Parathyroid adenoma (tissue), 2 donors: ENCODE measurements around the gene HMX3.

Experiments
- H2AFZ ChIP-seq: fragments of 300-600 bp; sonication (generic); one replicate; pipeline ENCODE4 v1.7.0; 2017; ENCODE audit warnings: antibody characterized with exemption, mild to moderate bottlenecking
- H3K27ac ChIP-seq: fragments of 300-600 bp; sonication (generic); one replicate; pipeline ENCODE4 v1.7.0; 2017
- H3K27me3 ChIP-seq: fragments of 300-600 bp; sonication (generic); one replicate; pipeline ENCODE4 v1.7.0; 2017; ENCODE audit warnings: low read length; ENCODE audit not compliant: control insufficient read depth, insufficient read depth
- H3K36me3 ChIP-seq: fragments of 300-600 bp; sonication (generic); one replicate; pipeline ENCODE4 v1.7.0; 2017; ENCODE audit warnings: low read length; ENCODE audit not compliant: control insufficient read depth, insufficient read depth
- H3K4me1 ChIP-seq: fragments of 300-600 bp; sonication (generic); one replicate; pipeline ENCODE4 v1.7.0; 2017; ENCODE audit warnings: control low read depth
- H3K4me2 ChIP-seq: fragments of 300-600 bp; sonication (generic); one replicate; pipeline ENCODE4 v1.7.0; 2017; ENCODE audit warnings: low read length
- H3K4me3 ChIP-seq: fragments of 300-600 bp; sonication (generic); one replicate; pipeline ENCODE4 v1.7.0; 2017; ENCODE audit warnings: low read depth, low read length
- H3K79me2 ChIP-seq: fragments of 300-600 bp; sonication (generic); one replicate; pipeline ENCODE4 v1.7.0; 2017; ENCODE audit warnings: control low read depth
- H3K9ac ChIP-seq: fragments of 300-600 bp; sonication (generic); one replicate; pipeline ENCODE4 v1.7.0; 2017; ENCODE audit warnings: mild to moderate bottlenecking
- H3K9me3 ChIP-seq: fragments of 300-600 bp; sonication (generic); one replicate; pipeline ENCODE4 v1.7.0; 2017; ENCODE audit warnings: low read length; ENCODE audit not compliant: control insufficient read depth
- CTCF ChIP-seq: fragments of 300-600 bp; sonication (generic); IDR thresholded peaks from one replicate; pipeline ENCODE4 v1.7.0; 2017; ENCODE audit warnings: antibody characterized with exemption, mild to moderate bottlenecking
- donor health status: primary hyperparathyroidism.

HMX3 gene

GRCh38 chr10:123149162-123149567 is 13.4 kb downstream of the HMX3 start:
- no peaks in the 10 kb centered on the region for H3K36me3 ChIP-seq
- TF ChIP-seq CTCF = no peak
- no peak overlapping the region for H3K9ac ChIP-seq
- no peaks in the 10 kb centered on the region for H3K9me3 ChIP-seq
- peak overlapping the region; percentile 71 for H3K4me2 ChIP-seq
- H3K4me1 ChIP-seq = peaks cover 4% of the 10 kb centered on the region
- H3K4me3 ChIP-seq = no peak overlapping the region
- peaks cover 18% of the 10 kb centered on the region for H3K27me3 ChIP-seq
- no peak overlapping the region for H2AFZ ChIP-seq
- H3K79me2 ChIP-seq = no peaks in the 10 kb centered on the region
- H3K27ac ChIP-seq = no peak overlapping the region

GRCh38 chr10:123149568-123150270 is 13.9 kb downstream of the HMX3 start:
- H3K79me2 ChIP-seq = no peaks in the 10 kb centered on the region
- TF ChIP-seq CTCF = no peak
- H3K27me3 ChIP-seq = peaks cover 18% of the 10 kb centered on the region
- no peaks in the 10 kb centered on the region for H3K36me3 ChIP-seq
- no peak overlapping the region for H2AFZ ChIP-seq
- H3K9ac ChIP-seq = no peak overlapping the region
- H3K4me1 ChIP-seq = peaks cover 4% of the 10 kb centered on the region
- no peak overlapping the region for H3K27ac ChIP-seq
- H3K9me3 ChIP-seq = no peaks in the 10 kb centered on the region
- peak overlapping the region; percentile 71 for H3K4me2 ChIP-seq
- H3K4me3 ChIP-seq = peak overlapping the region; percentile 32

- peak overlapping the region; percentile 71 for H3K4me2 ChIP-seq
- peaks cover 4% of the 10 kb centered on the region for H3K4me1 ChIP-seq
- no peak overlapping the region for H3K27ac ChIP-seq
- no peaks in the 10 kb centered on the region for H3K9me3 ChIP-seq
- no peaks in the 10 kb centered on the region for H3K36me3 ChIP-seq
- no peak overlapping the region for H3K9ac ChIP-seq
- TF ChIP-seq CTCF = no peak
- peaks cover 18% of the 10 kb centered on the region for H3K27me3 ChIP-seq
- H3K4me3 ChIP-seq = no peak overlapping the region
- no peak overlapping the region for H2AFZ ChIP-seq
- no peaks in the 10 kb centered on the region for H3K79me2 ChIP-seq
Observed at GRCh38 chr10:123150271-123150985, 14.7 kb downstream of the HMX3 start.

- H3K36me3 ChIP-seq = no peaks in the 10 kb centered on the region
- H3K27ac ChIP-seq = no peak overlapping the region
- no peak overlapping the region for H3K4me3 ChIP-seq
- peaks cover 18% of the 10 kb centered on the region for H3K27me3 ChIP-seq
- peaks cover 4% of the 10 kb centered on the region for H3K79me2 ChIP-seq
- H3K9me3 ChIP-seq = no peaks in the 10 kb centered on the region
- no peak for TF ChIP-seq CTCF
- H3K4me1 ChIP-seq = peaks cover 4% of the 10 kb centered on the region
- H2AFZ ChIP-seq = peak overlapping the region; percentile 26
- H3K4me2 ChIP-seq = no peak overlapping the region
- H3K9ac ChIP-seq = no peak overlapping the region
Observed at GRCh38 chr10:123150986-123151736, 15.4 kb downstream of the HMX3 start.
